Measurements from ENCODE around the gene RAET1G. TPM values are rescaled to one million over a fixed set of nuclear protein-coding genes. Genes with fewer than 3 reads are reported as not detected.

Gene RAET1G
- total RNA-seq, 1 experiment from 2014 or later = 0.54 TPM

- H3K4me1 Mint-ChIP-seq (ENCODE audit: low read depth, unreplicated experiment) = peaks cover 14% of the 10 kb centered on the region
- H3K36me3 Mint-ChIP-seq (ENCODE audit: insufficient read depth, unreplicated experiment) = no peaks in the 10 kb centered on the region
- CTCF ChIA-PET = no interaction called here
- DNase-seq = no peak
- no peak overlapping the region for H3K4me3 Mint-ChIP-seq (ENCODE audit: low read depth, unreplicated experiment)
- BruUV-seq (replicated peaks) = no TSS peak
- no peak for TF ChIP-seq CTCF (IDR thresholded peaks at IDR 0.05; ENCODE audit: unreplicated experiment)
- H3K27me3 Mint-ChIP-seq (ENCODE audit: unreplicated experiment) = no peaks in the 10 kb centered on the region
- intact Hi-C loops (cut with micrococcal nuclease; ENCODE audit: unreplicated experiment) = no loop called here
- H3K27ac Mint-ChIP-seq (ENCODE audit: unreplicated experiment) = no peak overlapping the region
- H3K9me3 Mint-ChIP-seq (ENCODE audit: low read depth, unreplicated experiment) = no peaks in the 10 kb centered on the region
Measured at GRCh38 chr6:149871182-149871581, 51.7 kb downstream of the RAET1G start.

GRCh38 chr6:149869275-149869892 lies 53.5 kb downstream of the RAET1G start:
- no peak for DNase-seq
- H3K36me3 Mint-ChIP-seq (ENCODE audit: insufficient read depth, unreplicated experiment) = no peaks in the 10 kb centered on the region
- no peak overlapping the region for H3K4me3 Mint-ChIP-seq (ENCODE audit: low read depth, unreplicated experiment)
- H3K27me3 Mint-ChIP-seq (ENCODE audit: unreplicated experiment) = no peaks in the 10 kb centered on the region
- no TSS peak for BruUV-seq (replicated peaks)
- intact Hi-C loops (cut with micrococcal nuclease; ENCODE audit: unreplicated experiment) = loop anchor here (5.0 to 10.0 kb wide), 2 partner anchors 37 to 55 kb away; partner anchors contain the start of gene RAET1G
- H3K9me3 Mint-ChIP-seq (ENCODE audit: low read depth, unreplicated experiment) = no peaks in the 10 kb centered on the region
- CTCF ChIA-PET = no interaction called here
- H3K27ac Mint-ChIP-seq (ENCODE audit: unreplicated experiment) = no peak overlapping the region
- TF ChIP-seq CTCF (IDR thresholded peaks at IDR 0.05; ENCODE audit: unreplicated experiment) = no peak
- peaks cover 14% of the 10 kb centered on the region for H3K4me1 Mint-ChIP-seq (ENCODE audit: low read depth, unreplicated experiment)

- peaks cover 14% of the 10 kb centered on the region for H3K4me1 Mint-ChIP-seq (ENCODE audit: low read depth, unreplicated experiment)
- no peak for TF ChIP-seq CTCF (IDR thresholded peaks at IDR 0.05; ENCODE audit: unreplicated experiment)
- H3K4me3 Mint-ChIP-seq (ENCODE audit: low read depth, unreplicated experiment) = no peak overlapping the region
- H3K36me3 Mint-ChIP-seq (ENCODE audit: insufficient read depth, unreplicated experiment) = peaks cover 9% of the 10 kb centered on the region
- H3K27me3 Mint-ChIP-seq (ENCODE audit: unreplicated experiment) = no peaks in the 10 kb centered on the region
- no TSS peak for BruUV-seq (replicated peaks)
- H3K9me3 Mint-ChIP-seq (ENCODE audit: low read depth, unreplicated experiment) = no peaks in the 10 kb centered on the region
- no peak overlapping the region for H3K27ac Mint-ChIP-seq (ENCODE audit: unreplicated experiment)
- intact Hi-C loops (cut with micrococcal nuclease; ENCODE audit: unreplicated experiment) = loop anchor here (5.0 to 10.0 kb wide), 2 partner anchors 36 to 57 kb away; partner anchors contain the start of gene RAET1G
- CTCF ChIA-PET = interaction anchor here (0.7 kb wide), 1 partner anchor 27 kb away, joined by 3 read pairs; no protein-coding TSS in a partner anchor
- DNase-seq = peak; percentile 44
Measured at GRCh38 chr6:149867876-149868640, 54.9 kb downstream of the RAET1G start.

Other genes starting within 250 kb of the RAET1G start
- 20.0 and 20.7 TPM in 2 replicates for gene LATS1, start 205.0 kb downstream of the RAET1G start, total RNA-seq (2022)
- 38.4 and 42.8 TPM in 2 replicates for gene NUP43, start 176.6 kb downstream of the RAET1G start, total RNA-seq (2022)
- 56.8 and 63.4 TPM in 2 replicates for gene PCMT1, start 173.4 kb downstream of the RAET1G start, total RNA-seq (2022)
- gene LRP11, start 58.8 kb downstream of the RAET1G start, total RNA-seq (2022) = 27.4 and 31.1 TPM in 2 replicates
- 0.22 TPM in 1 of 2 replicates, not detected in the other for gene RAET1E, start 25.0 kb downstream of the RAET1G start, total RNA-seq (2022)
- 7.1 and 7.6 TPM in 2 replicates for gene ULBP2, start 18.9 kb upstream of the RAET1G start, total RNA-seq (2022)
- gene ULBP1, start 40.8 kb upstream of the RAET1G start, total RNA-seq (2022) = 2.2 and 2.5 TPM in 2 replicates
- gene RAET1L, start 102.4 kb upstream of the RAET1G start, total RNA-seq (2022) = 1.3 and 2.3 TPM in 2 replicates
- gene ULBP3, start 146.0 kb upstream of the RAET1G start, total RNA-seq (2022) = 8.4 and 9.8 TPM in 2 replicates
- 2.7 and 3.6 TPM in 2 replicates for gene PPP1R14C, start 219.9 kb upstream of the RAET1G start, total RNA-seq (2022)

Data from Calu3 (cell line).